Measurements from ENCODE around the gene ANXA4.

DNA sequence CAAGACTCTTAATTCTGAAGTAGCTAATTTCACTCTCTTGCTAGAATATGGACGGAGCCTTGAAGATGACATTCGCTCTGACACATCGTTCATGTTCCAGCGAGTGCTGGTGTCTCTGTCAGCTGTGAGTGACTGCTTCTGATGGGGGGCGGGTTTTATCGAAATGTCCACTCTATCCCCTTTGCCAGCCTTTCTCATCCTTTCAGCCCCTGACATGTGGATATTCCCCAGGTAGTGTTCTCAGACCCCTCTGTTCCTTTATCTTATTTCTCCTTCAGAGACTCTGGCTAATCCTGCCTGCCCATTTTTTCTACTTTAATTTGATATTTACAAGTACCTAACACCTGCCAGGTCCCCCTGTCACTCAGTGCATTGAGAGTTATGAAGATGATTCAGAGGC, 68.6 kb downstream of the ANXA4 start:
- TF ChIP-seq, protein P1, sequence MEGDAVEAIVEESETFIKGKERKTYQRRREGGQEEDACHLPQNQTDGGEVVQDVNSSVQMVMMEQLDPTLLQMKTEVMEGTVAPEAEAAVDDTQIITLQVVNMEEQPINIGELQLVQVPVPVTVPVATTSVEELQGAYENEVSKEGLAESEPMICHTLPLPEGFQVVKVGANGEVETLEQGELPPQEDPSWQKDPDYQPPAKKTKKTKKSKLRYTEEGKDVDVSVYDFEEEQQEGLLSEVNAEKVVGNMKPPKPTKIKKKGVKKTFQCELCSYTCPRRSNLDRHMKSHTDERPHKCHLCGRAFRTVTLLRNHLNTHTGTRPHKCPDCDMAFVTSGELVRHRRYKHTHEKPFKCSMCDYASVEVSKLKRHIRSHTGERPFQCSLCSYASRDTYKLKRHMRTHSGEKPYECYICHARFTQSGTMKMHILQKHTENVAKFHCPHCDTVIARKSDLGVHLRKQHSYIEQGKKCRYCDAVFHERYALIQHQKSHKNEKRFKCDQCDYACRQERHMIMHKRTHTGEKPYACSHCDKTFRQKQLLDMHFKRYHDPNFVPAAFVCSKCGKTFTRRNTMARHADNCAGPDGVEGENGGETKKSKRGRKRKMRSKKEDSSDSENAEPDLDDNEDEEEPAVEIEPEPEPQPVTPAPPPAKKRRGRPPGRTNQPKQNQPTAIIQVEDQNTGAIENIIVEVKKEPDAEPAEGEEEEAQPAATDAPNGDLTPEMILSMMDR (conservative IDR thresholded peaks at IDR 0.05; ENCODE audit: low read depth, low read length): no peak
- TF ChIP-seq EZH2 (IDR thresholded peaks at IDR 0.05; ENCODE audit: low read length, unreplicated experiment): no peak

Data from PC-3 (cell line).